Astrocyte (in vitro differentiated cells and primary cell): Measurements from ENCODE around the gene S1PR5. TPM values are rescaled to one million over a fixed set of nuclear protein-coding genes. Genes with fewer than 3 reads are reported as not detected.

Source experiments
- DNase-seq: peaks from one replicate; pipeline ENCODE4 v3.0.0-alpha.2; 2010; ENCODE audit warnings: low read depth
- FAIRE-seq: peaks from 2 replicates; lab custom pipeline; 2011; peaks lifted over from hg19 to GRCh38; lab: Jason Lieb, UNC
- H2AFZ ChIP-seq: 2 replicates; pipeline ENCODE4 v1.6.0; 2012; ENCODE audit warnings: low read depth, low read length, inconsistent platforms
- H3K27ac ChIP-seq: 2 replicates; pipeline ENCODE4 v1.5.1; 2011; ENCODE audit warnings: low read depth, low read length, inconsistent platforms
- H3K27me3 ChIP-seq: 2 replicates; pipeline ENCODE4 v1.6.0; 2011; ENCODE audit warnings: low read length, inconsistent platforms; ENCODE audit not compliant: insufficient read depth
- H3K36me3 ChIP-seq: 2 replicates; pipeline ENCODE4 v1.5.1; 2011; ENCODE audit warnings: low read length, inconsistent platforms; ENCODE audit not compliant: insufficient read depth
- H3K4me1 ChIP-seq: 2 replicates; pipeline ENCODE4 v1.5.1; 2011; ENCODE audit warnings: low read length, inconsistent platforms; ENCODE audit not compliant: insufficient read depth
- H3K4me2 ChIP-seq: 2 replicates; pipeline ENCODE4 v1.6.0; 2012; ENCODE audit warnings: low read length, inconsistent platforms
- H3K4me3 ChIP-seq: 2 replicates; pipeline ENCODE4 v1.5.1; 2011; ENCODE audit warnings: low read depth, mild to moderate bottlenecking, low read length, inconsistent platforms; ENCODE audit not compliant: insufficient read depth
- H3K79me2 ChIP-seq: 2 replicates; pipeline ENCODE4 v1.6.0; 2012; ENCODE audit warnings: mild to moderate bottlenecking, low read length, inconsistent platforms; ENCODE audit not compliant: insufficient read depth
- H3K9ac ChIP-seq: 2 replicates; pipeline ENCODE4 v1.6.0; 2012; ENCODE audit warnings: mild to moderate bottlenecking, low read length, inconsistent platforms
- H3K9me3 ChIP-seq: 2 replicates; pipeline ENCODE4 v1.5.1; 2012; ENCODE audit warnings: low read depth, mild to moderate bottlenecking, low read length, inconsistent platforms; ENCODE audit not compliant: insufficient read depth
- H4K20me1 ChIP-seq: 2 replicates; pipeline ENCODE4 v1.6.0; 2012; ENCODE audit warnings: low read length, inconsistent platforms; ENCODE audit not compliant: insufficient read depth
- H3K27ac Mint-ChIP-seq: one replicate; pipeline ENCODE4 v1.8.0; 2021; ENCODE audit warnings: mild to moderate bottlenecking, mixed read lengths; ENCODE audit not compliant: unreplicated experiment
- H3K27me3 Mint-ChIP-seq: one replicate; pipeline ENCODE4 v1.8.0; 2021; ENCODE audit warnings: low read depth, mixed read lengths; ENCODE audit not compliant: unreplicated experiment
- H3K36me3 Mint-ChIP-seq: one replicate; pipeline ENCODE4 v1.8.0; 2021; ENCODE audit warnings: low read depth, mixed read lengths; ENCODE audit not compliant: unreplicated experiment
- H3K4me1 Mint-ChIP-seq: one replicate; pipeline ENCODE4 v1.8.0; 2021; ENCODE audit warnings: low read depth, mixed read lengths; ENCODE audit not compliant: unreplicated experiment
- H3K4me3 Mint-ChIP-seq: one replicate; pipeline ENCODE4 v1.8.0; 2021; ENCODE audit warnings: mild to moderate bottlenecking, moderate library complexity, mixed read lengths; ENCODE audit not compliant: unreplicated experiment
- H3K9me3 Mint-ChIP-seq: one replicate; pipeline ENCODE4 v1.8.0; 2021; ENCODE audit warnings: mild to moderate bottlenecking, mixed read lengths; ENCODE audit not compliant: unreplicated experiment
- EZH2 ChIP-seq: IDR thresholded peaks from 2 replicates; pipeline ENCODE4 v1.6.1; 2012; ENCODE audit warnings: mild to moderate bottlenecking, low read length, inconsistent platforms; ENCODE audit not compliant: insufficient read depth
- total RNA-seq: library from RNA; stranded (reverse); gene quantifications from 2 replicates; pipeline ENCODE4 v1.2.1, GENCODE V29; 2021
- TF ChIP-seq, protein P1 (sequence below): IDR thresholded peaks from 2 replicates; pipeline ENCODE4 v1.5.1; 2011; ENCODE audit warnings: low read depth, mild to moderate bottlenecking, inconsistent platforms, low read length, moderate library complexity; ENCODE audit not compliant: insufficient read depth

S1PR5 gene
- total RNA-seq, 1 donor from 2014 or later = 1.00 TPM

DNA sequence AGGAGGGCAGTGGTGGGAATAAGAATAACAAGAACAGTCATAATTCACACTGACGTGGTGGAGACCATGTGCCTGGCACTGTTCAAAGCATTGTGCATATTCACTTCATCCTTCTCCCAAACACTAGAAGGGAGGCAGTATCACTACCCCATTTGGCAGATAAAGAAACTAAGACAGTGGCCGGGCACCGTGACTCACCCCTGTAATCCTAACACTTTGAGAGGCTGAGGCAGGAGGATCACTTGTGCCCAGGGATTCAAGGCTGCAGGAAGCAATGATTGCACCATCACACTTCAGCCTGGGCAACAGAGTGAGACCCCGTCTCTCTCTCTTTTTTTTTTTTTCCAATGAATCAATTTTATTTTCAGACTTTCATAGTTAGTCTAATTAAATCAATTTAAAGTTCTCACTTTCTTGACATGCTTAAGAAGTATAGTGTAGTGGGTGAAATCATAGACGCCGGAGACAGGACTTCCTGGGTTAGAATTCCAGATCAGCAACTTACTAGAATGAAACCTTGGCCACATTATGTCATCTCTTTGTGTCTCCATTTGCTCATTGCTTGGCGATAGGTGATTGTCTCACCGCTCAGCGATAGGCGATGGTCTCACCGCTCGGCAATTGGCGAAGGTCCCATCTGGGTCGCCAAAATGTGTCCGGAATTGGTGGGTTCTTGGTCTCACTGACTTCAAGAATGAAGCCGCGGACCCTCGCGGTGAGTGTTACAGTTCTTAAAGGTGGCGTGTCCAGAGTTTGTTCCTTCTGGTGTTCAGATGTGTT lies 21.1 kb upstream of the S1PR5 start:
- H2AFZ ChIP-seq = no peak overlapping the region
- FAIRE-seq = no peak
- no peaks in the 10 kb centered on the region for H3K36me3 ChIP-seq
- H3K9me3 ChIP-seq = no peaks in the 10 kb centered on the region
- no peak overlapping the region for H3K27ac ChIP-seq
- Mint-ChIP-seq H3K9me3 (no peaks in the 10 kb centered on the region), H3K4me3 (no peak overlapping the region), H3K36me3 (no peaks in the 10 kb centered on the region), H3K27me3 (peaks cover 24% of the 10 kb centered on the region), H3K4me1 (peaks cover 2% of the 10 kb centered on the region), H3K27ac (no peak overlapping the region)
- no peaks in the 10 kb centered on the region for H3K4me1 ChIP-seq
- H3K4me3 ChIP-seq = no peak overlapping the region
- H3K79me2 ChIP-seq = no peaks in the 10 kb centered on the region
- H3K9ac ChIP-seq = no peak overlapping the region
- H4K20me1 ChIP-seq = no peaks in the 10 kb centered on the region
- H3K4me2 ChIP-seq = no peak overlapping the region
- peaks cover 10% of the 10 kb centered on the region for H3K27me3 ChIP-seq
- DNase-seq = no peak
- no peak for TF ChIP-seq EZH2
- TF ChIP-seq, protein P1, sequence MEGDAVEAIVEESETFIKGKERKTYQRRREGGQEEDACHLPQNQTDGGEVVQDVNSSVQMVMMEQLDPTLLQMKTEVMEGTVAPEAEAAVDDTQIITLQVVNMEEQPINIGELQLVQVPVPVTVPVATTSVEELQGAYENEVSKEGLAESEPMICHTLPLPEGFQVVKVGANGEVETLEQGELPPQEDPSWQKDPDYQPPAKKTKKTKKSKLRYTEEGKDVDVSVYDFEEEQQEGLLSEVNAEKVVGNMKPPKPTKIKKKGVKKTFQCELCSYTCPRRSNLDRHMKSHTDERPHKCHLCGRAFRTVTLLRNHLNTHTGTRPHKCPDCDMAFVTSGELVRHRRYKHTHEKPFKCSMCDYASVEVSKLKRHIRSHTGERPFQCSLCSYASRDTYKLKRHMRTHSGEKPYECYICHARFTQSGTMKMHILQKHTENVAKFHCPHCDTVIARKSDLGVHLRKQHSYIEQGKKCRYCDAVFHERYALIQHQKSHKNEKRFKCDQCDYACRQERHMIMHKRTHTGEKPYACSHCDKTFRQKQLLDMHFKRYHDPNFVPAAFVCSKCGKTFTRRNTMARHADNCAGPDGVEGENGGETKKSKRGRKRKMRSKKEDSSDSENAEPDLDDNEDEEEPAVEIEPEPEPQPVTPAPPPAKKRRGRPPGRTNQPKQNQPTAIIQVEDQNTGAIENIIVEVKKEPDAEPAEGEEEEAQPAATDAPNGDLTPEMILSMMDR = no peak

DNA sequence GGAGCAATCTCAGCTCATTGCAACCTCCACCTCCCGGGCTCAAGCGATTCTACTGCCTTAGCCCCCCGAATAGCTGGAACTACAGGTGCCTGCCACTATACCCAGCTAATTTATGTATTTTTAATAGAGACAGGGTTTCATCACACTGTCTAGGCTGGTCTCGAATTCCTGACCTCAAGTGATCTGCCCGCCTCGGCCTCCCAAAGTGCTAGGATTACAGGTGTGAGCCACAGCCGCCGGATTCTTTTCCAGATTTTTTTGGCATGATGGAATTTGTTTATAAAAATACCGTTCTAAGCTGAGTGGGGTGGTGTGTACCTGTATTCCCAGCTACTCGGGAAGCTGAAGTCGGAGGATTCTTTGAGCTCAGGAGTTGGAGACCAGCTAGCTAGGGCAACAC lies 20.4 kb upstream of the S1PR5 start:
- Histone ChIP-seq H3K79me2 (no peaks in the 10 kb centered on the region), H3K9ac (no peak overlapping the region), H3K4me1 (no peaks in the 10 kb centered on the region), H3K4me3 (no peak overlapping the region), H3K27ac (no peak overlapping the region), H2AFZ (no peak overlapping the region), H3K4me2 (no peak overlapping the region), H3K36me3 (no peaks in the 10 kb centered on the region), H3K27me3 (peaks cover 10% of the 10 kb centered on the region), H4K20me1 (no peaks in the 10 kb centered on the region), H3K9me3 (no peaks in the 10 kb centered on the region)
- FAIRE-seq = no peak
- Mint-ChIP-seq H3K27ac (no peak overlapping the region), H3K4me1 (peaks cover 2% of the 10 kb centered on the region), H3K36me3 (peaks cover under 1% of the 10 kb centered on the region), H3K27me3 (peaks cover 24% of the 10 kb centered on the region), H3K4me3 (no peak overlapping the region), H3K9me3 (no peaks in the 10 kb centered on the region)
- TF ChIP-seq, protein P1 = no peak
- no peak for TF ChIP-seq EZH2
- DNase-seq = no peak

DNA sequence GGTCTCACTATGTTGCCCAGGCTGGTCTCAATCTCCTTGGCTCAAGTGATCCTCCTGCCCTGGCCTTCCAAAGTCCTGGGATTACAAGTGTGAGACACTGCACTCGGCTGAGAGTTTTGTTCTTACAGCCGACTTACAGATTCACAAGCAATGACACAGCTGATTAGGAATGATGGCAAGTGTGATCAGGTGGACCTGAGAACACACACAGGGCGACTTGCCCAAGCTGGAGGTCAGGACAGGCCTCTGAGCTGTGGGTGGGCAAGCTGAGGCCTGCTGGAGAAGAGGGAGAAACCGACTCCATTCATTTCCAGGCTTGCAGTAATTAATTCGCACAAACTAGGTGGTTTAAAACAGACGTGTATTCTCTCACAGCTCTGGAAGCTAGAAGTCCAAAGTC lies 18.4 kb upstream of the S1PR5 start:
- Mint-ChIP-seq H3K4me1 (peaks cover 2% of the 10 kb centered on the region), H3K9me3 (no peaks in the 10 kb centered on the region), H3K27ac (no peak overlapping the region), H3K27me3 (peaks cover 22% of the 10 kb centered on the region), H3K36me3 (peaks cover 1% of the 10 kb centered on the region), H3K4me3 (no peak overlapping the region)
- H3K27ac ChIP-seq = no peak overlapping the region
- no peak overlapping the region for H3K9ac ChIP-seq
- no peaks in the 10 kb centered on the region for H4K20me1 ChIP-seq
- no peak overlapping the region for H2AFZ ChIP-seq
- no peak overlapping the region for H3K4me3 ChIP-seq
- no peak overlapping the region for H3K4me2 ChIP-seq
- TF ChIP-seq, protein P1 = no peak
- no peak for TF ChIP-seq EZH2
- no peaks in the 10 kb centered on the region for H3K36me3 ChIP-seq
- peaks cover 10% of the 10 kb centered on the region for H3K27me3 ChIP-seq
- FAIRE-seq (no peak), DNase-seq (no peak)
- no peaks in the 10 kb centered on the region for H3K79me2 ChIP-seq
- no peaks in the 10 kb centered on the region for H3K9me3 ChIP-seq
- H3K4me1 ChIP-seq = no peaks in the 10 kb centered on the region
